WTC11 (cell line): ENCODE data around the gene PRAMEF5.
"Not testable (repeated sequence)": the region's sequence is repeated elsewhere in the genome, so short reads cannot be mapped to it uniquely, and the experiment has no call there.

Source experiments
- ATF1 ChIP-seq: sonication (generic); formaldehyde crosslinking; IDR thresholded peaks from 2 replicates; pipeline ENCODE4 v1.8.1; 2023; ENCODE audit warnings: mild to moderate bottlenecking, moderate library complexity, missing genetic modification reagents
- CREM ChIP-seq: sonication (generic); formaldehyde crosslinking; IDR thresholded peaks from 2 replicates; pipeline ENCODE4 v1.8.1; 2022; ENCODE audit warnings: mild to moderate bottlenecking, missing genetic modification reagents, moderate library complexity
- CTCF ChIP-seq: fragments of 200-600 bp; IDR thresholded peaks from 2 replicates; pipeline ENCODE4 v1.8.0; 2022; ENCODE audit warnings: antibody characterized with exemption
- E2F4 ChIP-seq: sonication (generic); formaldehyde crosslinking; IDR thresholded peaks from 2 replicates; pipeline ENCODE4 v1.8.1; 2022; ENCODE audit warnings: low read depth, mild to moderate bottlenecking, moderate library complexity, missing genetic modification reagents, borderline replicate concordance
- FOXP1 ChIP-seq: sonication (generic); formaldehyde crosslinking; IDR thresholded peaks from 2 replicates; pipeline ENCODE4 v1.8.0; 2022; ENCODE audit warnings: missing genetic modification reagents, mild to moderate bottlenecking, moderate library complexity, borderline replicate concordance
- HMGA2 ChIP-seq: fragments of 250-450 bp; sonication (Bioruptor Pico); IDR thresholded peaks from 2 replicates; pipeline ENCODE4 v1.4.0; 2021; ENCODE audit warnings: mild to moderate bottlenecking, moderate library complexity
- MAX ChIP-seq: sonication (generic); formaldehyde crosslinking; IDR thresholded peaks from 2 replicates; pipeline ENCODE4 v1.8.0; 2022; ENCODE audit warnings: mild to moderate bottlenecking, missing genetic modification reagents
- NR3C1 ChIP-seq: sonication (generic); formaldehyde crosslinking; conservative IDR thresholded peaks from 2 replicates; pipeline ENCODE4 v1.8.1; 2023; ENCODE audit warnings: low read depth, mild to moderate bottlenecking, missing genetic modification reagents
- USF2 ChIP-seq: sonication (generic); formaldehyde crosslinking; IDR thresholded peaks from 2 replicates; pipeline ENCODE4 v1.8.1; 2023; ENCODE audit warnings: mild to moderate bottlenecking, missing genetic modification reagents, moderate library complexity
- TF ChIP-seq, protein P1 (sequence below): sonication (generic); formaldehyde crosslinking; IDR thresholded peaks from 2 replicates; pipeline ENCODE4 v1.8.1; 2022; ENCODE audit warnings: missing genetic modification reagents, borderline replicate concordance
- TF ChIP-seq, protein P2 (sequence below): sonication (generic); formaldehyde crosslinking; IDR thresholded peaks from 2 replicates; pipeline ENCODE4 v1.8.0; 2022; ENCODE audit warnings: mild to moderate bottlenecking, missing genetic modification reagents

GRCh38 chr1:13303239-13303638 lies 49.2 kb downstream of the PRAMEF5 start, which contains the start of gene PRAMEF33:
- TF ChIP-seq CREM; MAX (CRISPR knock-in tag); CTCF; FOXP1 (CRISPR knock-in tag); ATF1 (CRISPR knock-in tag); HMGA2 (CRISPR knock-in tag); NR3C1 (CRISPR knock-in tag); USF2 (CRISPR knock-in tag); E2F4: not testable (repeated sequence)
- TF ChIP-seq, protein P1, sequence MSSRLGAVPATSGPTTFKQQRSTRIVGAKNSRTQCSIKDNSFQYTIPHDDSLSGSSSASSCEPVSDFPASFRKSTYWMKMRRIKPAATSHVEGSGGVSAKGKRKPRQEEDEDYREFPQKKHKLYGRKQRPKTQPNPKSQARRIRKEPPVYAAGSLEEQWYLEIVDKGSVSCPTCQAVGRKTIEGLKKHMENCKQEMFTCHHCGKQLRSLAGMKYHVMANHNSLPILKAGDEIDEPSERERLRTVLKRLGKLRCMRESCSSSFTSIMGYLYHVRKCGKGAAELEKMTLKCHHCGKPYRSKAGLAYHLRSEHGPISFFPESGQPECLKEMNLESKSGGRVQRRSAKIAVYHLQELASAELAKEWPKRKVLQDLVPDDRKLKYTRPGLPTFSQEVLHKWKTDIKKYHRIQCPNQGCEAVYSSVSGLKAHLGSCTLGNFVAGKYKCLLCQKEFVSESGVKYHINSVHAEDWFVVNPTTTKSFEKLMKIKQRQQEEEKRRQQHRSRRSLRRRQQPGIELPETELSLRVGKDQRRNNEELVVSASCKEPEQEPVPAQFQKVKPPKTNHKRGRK (CRISPR knock-in tag) = not testable (repeated sequence)
- TF ChIP-seq, protein P2, sequence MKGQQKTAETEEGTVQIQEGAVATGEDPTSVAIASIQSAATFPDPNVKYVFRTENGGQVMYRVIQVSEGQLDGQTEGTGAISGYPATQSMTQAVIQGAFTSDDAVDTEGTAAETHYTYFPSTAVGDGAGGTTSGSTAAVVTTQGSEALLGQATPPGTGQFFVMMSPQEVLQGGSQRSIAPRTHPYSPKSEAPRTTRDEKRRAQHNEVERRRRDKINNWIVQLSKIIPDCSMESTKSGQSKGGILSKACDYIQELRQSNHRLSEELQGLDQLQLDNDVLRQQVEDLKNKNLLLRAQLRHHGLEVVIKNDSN = not testable (repeated sequence)
